Measurements from ENCODE around the gene CERKL. TPM values are rescaled to one million over a fixed set of nuclear protein-coding genes. Genes with fewer than 3 reads are reported as not detected.
"Not testable (repeated sequence)": the region's sequence is repeated elsewhere in the genome, so short reads cannot be mapped to it uniquely, and the experiment has no call there.

CERKL gene
- polyA plus RNA-seq (ENCODE audit: insufficient read length in 3 of 3): 10 to 100 TPM; 15.2 to 20.1 (median 15.7) TPM
- long read RNA-seq, donor 1, partial matches to known transcripts: 8 of 9 reads
- long read RNA-seq, donor 1, other reads (novel, unspliced or antisense): 0 of 9 reads
- long read RNA-seq, donor 2: 0 reads
- long read RNA-seq, donor 3: 0 reads
- long read RNA-seq, donor 4: 0 reads
- long read RNA-seq, donor 5: 0 reads
- long read RNA-seq, donor 6, partial matches to known transcripts: 0 of 2 reads
- long read RNA-seq, donor 6, other reads (novel, unspliced or antisense): 0 of 2 reads
- long read RNA-seq, donor 7, partial matches to known transcripts: 0 of 2 reads
- long read RNA-seq, donor 7, other reads (novel, unspliced or antisense): 0 of 2 reads
- long read RNA-seq, donor 8: 0 reads
- long read RNA-seq, donor 9: 0 reads
- long read RNA-seq, donor 10, partial matches to known transcripts: 13 of 14 reads
- long read RNA-seq, donor 10, other reads (novel, unspliced or antisense): 0 of 14 reads
- long read RNA-seq, donor 11, partial matches to known transcripts: 0 of 1 reads
- long read RNA-seq, donor 11, other reads (novel, unspliced or antisense): 0 of 1 reads
- long read RNA-seq, donor 12, partial matches to known transcripts: 0 of 2 reads
- long read RNA-seq, donor 12, other reads (novel, unspliced or antisense): 0 of 2 reads
- long read RNA-seq, donor 13, partial matches to known transcripts: 0 of 1 reads
- long read RNA-seq, donor 13, other reads (novel, unspliced or antisense): 0 of 1 reads
- long read RNA-seq, donor 14: 0 reads
- long read RNA-seq, donor 15: 0 reads
- long read RNA-seq, donor 16: 0 reads

- peak in 6 of 11 donors; percentile 11 to 37 (median 22) for DNase-seq (ENCODE audit: extremely low read depth in 1 of 11, low read depth in 9 of 11, low spot score in 4 of 11)
These were observed at the start of gene CERKL for GRCh38 chr2:181656450-181657291. TSS of gene CERKL (minus strand) at chr2:181657105. CDS start at chr2:181657006, 99 bp downstream.

GRCh38 chr2:181702519-181702918 is 45.6 kb upstream of the CERKL start:
- DNase-seq (ENCODE audit: extremely low read depth in 1 of 11, low read depth in 9 of 11, low spot score in 4 of 11): not testable (repeated sequence)

GRCh38 chr2:181698223-181698622 is 41.3 kb upstream of the CERKL start:
- no peak for DNase-seq (ENCODE audit: extremely low read depth in 1 of 11, low read depth in 9 of 11, low spot score in 4 of 11)

- DNase-seq (ENCODE audit: extremely low read depth in 1 of 11, low read depth in 9 of 11, low spot score in 4 of 11): no peak
These were observed 40.7 kb upstream of the CERKL start for GRCh38 chr2:181697571-181697970.

GRCh38 chr2:181697126-181697525 is 40.2 kb upstream of the CERKL start:
- no peak for DNase-seq (ENCODE audit: extremely low read depth in 1 of 11, low read depth in 9 of 11, low spot score in 4 of 11)

GRCh38 chr2:181694271-181694670 is 37.4 kb upstream of the CERKL start:
- no peak for DNase-seq (ENCODE audit: extremely low read depth in 1 of 11, low read depth in 9 of 11, low spot score in 4 of 11)

GRCh38 chr2:181690860-181691259 is 34.0 kb upstream of the CERKL start:
- no peak for DNase-seq (ENCODE audit: extremely low read depth in 1 of 11, low read depth in 9 of 11, low spot score in 4 of 11)

GRCh38 chr2:181686576-181687185 is 29.8 kb upstream of the CERKL start:
- DNase-seq (ENCODE audit: extremely low read depth in 1 of 11, low read depth in 9 of 11, low spot score in 4 of 11): no peak

- peak in 2 of 11 donors; percentile 17 to 45 for DNase-seq (ENCODE audit: extremely low read depth in 1 of 11, low read depth in 9 of 11, low spot score in 4 of 11)
These were observed 28.3 kb upstream of the CERKL start for GRCh38 chr2:181685150-181685688.

- DNase-seq (ENCODE audit: extremely low read depth in 1 of 11, low read depth in 9 of 11, low spot score in 4 of 11): no peak
These were observed 27.7 kb upstream of the CERKL start for GRCh38 chr2:181684454-181685149.

- DNase-seq (ENCODE audit: extremely low read depth in 1 of 11, low read depth in 9 of 11, low spot score in 4 of 11): no peak
These were observed 26.9 kb upstream of the CERKL start for GRCh38 chr2:181683518-181684453.

GRCh38 chr2:181682795-181683517 is 26.1 kb upstream of the CERKL start:
- DNase-seq (ENCODE audit: extremely low read depth in 1 of 11, low read depth in 9 of 11, low spot score in 4 of 11): no peak

GRCh38 chr2:181682026-181682789 is 25.3 kb upstream of the CERKL start:
- DNase-seq (ENCODE audit: extremely low read depth in 1 of 11, low read depth in 9 of 11, low spot score in 4 of 11): no peak

GRCh38 chr2:181680937-181681811 is 24.3 kb upstream of the CERKL start:
- no peak for DNase-seq (ENCODE audit: extremely low read depth in 1 of 11, low read depth in 9 of 11, low spot score in 4 of 11)
